OCI-LY1 (cell line): Measurements from ENCODE around the gene PDS5B.

Source experiments
- CTCF ChIP-seq: fragments of 200-600 bp; sonication (generic), shearing (Covaris generic); IDR thresholded peaks from 2 replicates; pipeline ENCODE4 v1.5.1; 2017; ENCODE audit warnings: mild to moderate bottlenecking, antibody characterized with exemption, low read length, moderate library complexity, mixed read lengths
- EZH2 ChIP-seq: fragments of 200-600 bp; sonication (generic), shearing (Covaris generic); IDR thresholded peaks from 2 replicates; pipeline ENCODE4 v1.8.0; 2017; ENCODE audit warnings: borderline replicate concordance, mixed run types, mild to moderate bottlenecking, antibody characterized with exemption, low read length, moderate library complexity, mixed read lengths

GRCh38 chr13:32748305-32748704, 162.1 kb downstream of the PDS5B start:
- TF ChIP-seq CTCF (no peak), EZH2 (no peak)
